Measurements from ENCODE around the gene LRP2. TPM values are rescaled to one million over a fixed set of nuclear protein-coding genes. Genes with fewer than 3 reads are reported as not detected.

The LRP2 gene
- total and polyA plus RNA-seq, 7 donors, result 1.9 TPM; not detected in 6

DNA sequence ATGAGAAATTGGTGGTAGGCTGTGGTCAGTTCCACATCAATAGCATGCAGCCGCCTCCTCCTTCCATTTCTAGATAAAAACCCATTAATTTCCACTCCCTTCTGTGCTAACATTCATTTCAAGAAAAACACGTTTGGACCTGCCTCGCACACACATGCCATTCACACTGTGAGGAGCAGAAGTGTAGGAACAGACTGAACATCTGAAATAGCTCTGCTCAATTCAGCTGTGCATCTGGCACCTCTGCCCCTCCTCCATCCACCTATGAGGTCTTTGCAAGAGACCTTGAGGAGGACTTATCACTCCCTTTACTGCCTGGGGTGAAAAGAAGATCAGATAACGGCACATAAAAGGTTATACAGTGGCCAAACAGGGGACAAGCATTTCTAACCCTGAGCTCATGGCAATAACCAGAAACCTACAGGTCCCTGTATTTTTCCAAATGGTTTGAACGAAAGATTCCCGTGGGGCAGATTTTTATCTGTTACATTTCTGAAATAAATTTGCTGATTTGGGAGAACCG is 30.8 kb upstream of the LRP2 start:
- TF ChIP-seq, protein P1, sequence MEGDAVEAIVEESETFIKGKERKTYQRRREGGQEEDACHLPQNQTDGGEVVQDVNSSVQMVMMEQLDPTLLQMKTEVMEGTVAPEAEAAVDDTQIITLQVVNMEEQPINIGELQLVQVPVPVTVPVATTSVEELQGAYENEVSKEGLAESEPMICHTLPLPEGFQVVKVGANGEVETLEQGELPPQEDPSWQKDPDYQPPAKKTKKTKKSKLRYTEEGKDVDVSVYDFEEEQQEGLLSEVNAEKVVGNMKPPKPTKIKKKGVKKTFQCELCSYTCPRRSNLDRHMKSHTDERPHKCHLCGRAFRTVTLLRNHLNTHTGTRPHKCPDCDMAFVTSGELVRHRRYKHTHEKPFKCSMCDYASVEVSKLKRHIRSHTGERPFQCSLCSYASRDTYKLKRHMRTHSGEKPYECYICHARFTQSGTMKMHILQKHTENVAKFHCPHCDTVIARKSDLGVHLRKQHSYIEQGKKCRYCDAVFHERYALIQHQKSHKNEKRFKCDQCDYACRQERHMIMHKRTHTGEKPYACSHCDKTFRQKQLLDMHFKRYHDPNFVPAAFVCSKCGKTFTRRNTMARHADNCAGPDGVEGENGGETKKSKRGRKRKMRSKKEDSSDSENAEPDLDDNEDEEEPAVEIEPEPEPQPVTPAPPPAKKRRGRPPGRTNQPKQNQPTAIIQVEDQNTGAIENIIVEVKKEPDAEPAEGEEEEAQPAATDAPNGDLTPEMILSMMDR (IDR thresholded peaks at IDR 0.05), result no peak
- no peak for TF ChIP-seq POLR2AphosphoS5 (IDR thresholded peaks at IDR 0.05)
- TF ChIP-seq EP300 (IDR thresholded peaks at IDR 0.05), result no peak
- no peak for TF ChIP-seq POLR2A (IDR thresholded peaks at IDR 0.05)
- no peaks in the 10 kb centered on the region for H3K9me3 ChIP-seq
- H3K27ac ChIP-seq, result no peak overlapping the region
- no peaks in the 10 kb centered on the region for H3K4me1 ChIP-seq
- no peaks in the 10 kb centered on the region for H3K36me3 ChIP-seq
- H3K4me3 ChIP-seq, result no peak overlapping the region
- WGBS, 2 donors, result 30 to 53% methylated on average over 7 of the region's 7 CpGs
- H3K27me3 ChIP-seq, result no peaks in the 10 kb centered on the region
- intact Hi-C loops (cut with DNase I), result no loop called here
- no peak for DNase-seq

- TF ChIP-seq POLR2A (IDR thresholded peaks at IDR 0.05) (no peak), POLR2AphosphoS5 (IDR thresholded peaks at IDR 0.05) (no peak), EP300 (IDR thresholded peaks at IDR 0.05) (no peak)
- TF ChIP-seq, protein P1 (IDR thresholded peaks at IDR 0.05), result no peak
- Histone ChIP-seq H3K4me3 (no peak overlapping the region), H3K36me3 (no peaks in the 10 kb centered on the region), H3K27me3 (no peaks in the 10 kb centered on the region), H3K9me3 (no peaks in the 10 kb centered on the region), H3K4me1 (no peaks in the 10 kb centered on the region), H3K27ac (no peak overlapping the region)
- 37 to 75% methylated on average over 1 of the region's 1 CpG for WGBS, 2 donors
- intact Hi-C loops (cut with DNase I), result no loop called here
- no peak for DNase-seq
These were observed 28.9 kb upstream of the LRP2 start for GRCh38 chr2:169391236-169391635.

DNA sequence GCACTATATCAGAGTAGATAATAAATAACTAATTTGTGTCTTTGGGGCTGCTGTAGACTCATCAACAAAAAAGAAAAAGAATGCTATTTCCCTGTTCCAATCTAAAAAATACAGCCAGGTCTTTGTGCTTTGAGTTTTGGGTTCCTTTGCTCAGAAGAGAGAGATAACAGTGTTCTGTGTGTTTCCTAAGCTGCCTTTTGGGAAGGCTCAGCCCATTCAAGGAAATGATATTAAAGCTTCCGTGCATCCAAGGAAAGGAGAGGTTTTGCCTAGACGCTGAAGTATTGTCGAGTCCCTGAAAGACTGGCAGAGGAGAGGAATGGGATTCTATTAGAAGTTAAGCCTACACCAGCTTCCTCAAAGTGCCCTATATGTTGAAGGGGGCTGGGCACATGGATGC is 25.8 kb upstream of the LRP2 start:
- Histone ChIP-seq H3K4me3 (no peak overlapping the region), H3K27me3 (no peaks in the 10 kb centered on the region), H3K36me3 (no peaks in the 10 kb centered on the region), H3K9me3 (no peaks in the 10 kb centered on the region), H3K27ac (no peak overlapping the region), H3K4me1 (no peaks in the 10 kb centered on the region)
- DNase-seq, result no peak
- 62 to 78% methylated on average over 3 of the region's 3 CpGs for WGBS, 2 donors
- intact Hi-C loops (cut with DNase I), result no loop called here
- TF ChIP-seq EP300 (IDR thresholded peaks at IDR 0.05) (no peak), POLR2A (IDR thresholded peaks at IDR 0.05) (no peak), POLR2AphosphoS5 (IDR thresholded peaks at IDR 0.05) (no peak)
- TF ChIP-seq, protein P1 (IDR thresholded peaks at IDR 0.05), result no peak

DNA sequence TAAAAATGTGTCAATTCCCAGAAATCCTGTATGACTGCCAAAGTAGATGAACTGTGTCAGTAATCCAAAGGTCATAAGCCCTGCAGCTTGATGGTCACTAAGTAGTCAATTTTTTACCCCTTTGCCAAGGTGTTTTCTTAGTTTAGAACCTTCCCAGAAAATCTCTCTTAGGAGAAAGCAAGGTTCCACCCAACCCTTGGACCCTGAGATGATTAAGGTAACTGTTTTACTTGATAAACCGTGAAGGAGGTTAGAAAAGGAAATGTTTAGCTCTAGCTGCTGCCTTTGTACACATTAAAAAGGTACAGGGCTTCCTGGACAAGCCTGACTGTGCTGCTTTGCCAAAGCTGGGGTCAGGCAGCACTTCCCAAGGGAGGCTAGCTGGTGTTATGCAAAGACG is 24.4 kb upstream of the LRP2 start:
- H3K27ac ChIP-seq, result no peak overlapping the region
- TF ChIP-seq EP300 (IDR thresholded peaks at IDR 0.05), result no peak
- TF ChIP-seq POLR2AphosphoS5 (IDR thresholded peaks at IDR 0.05), result no peak
- TF ChIP-seq, protein P1 (IDR thresholded peaks at IDR 0.05), result no peak
- no peak for TF ChIP-seq POLR2A (IDR thresholded peaks at IDR 0.05)
- no peak overlapping the region for H3K4me3 ChIP-seq
- H3K36me3 ChIP-seq, result no peaks in the 10 kb centered on the region
- no peaks in the 10 kb centered on the region for H3K27me3 ChIP-seq
- H3K9me3 ChIP-seq, result no peaks in the 10 kb centered on the region
- 26 to 46% methylated on average over 2 of the region's 2 CpGs for WGBS, 2 donors
- intact Hi-C loops (cut with DNase I), result no loop called here
- DNase-seq, result no peak
- no peaks in the 10 kb centered on the region for H3K4me1 ChIP-seq

DNA sequence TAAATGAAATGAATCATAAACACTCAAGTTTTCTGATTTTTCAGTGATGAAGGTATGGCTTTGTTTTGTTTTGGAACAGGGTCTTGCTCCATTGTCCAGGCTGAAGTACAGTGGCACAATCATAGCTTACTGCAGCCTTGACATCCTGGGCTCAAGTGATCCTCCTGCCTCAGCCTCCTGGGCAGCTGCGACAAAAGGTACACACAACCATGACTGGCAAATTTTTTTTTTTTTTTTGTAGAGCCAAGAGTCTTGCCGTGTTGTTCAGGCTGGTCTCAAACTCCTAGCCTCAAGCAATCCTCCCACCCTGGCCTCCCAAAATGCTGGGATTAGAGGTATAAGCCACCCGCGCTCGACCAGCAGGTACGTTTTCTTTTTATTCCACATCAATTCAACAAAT is 22.5 kb upstream of the LRP2 start:
- intact Hi-C loops (cut with DNase I), result no loop called here
- TF ChIP-seq, protein P1 (IDR thresholded peaks at IDR 0.05), result no peak
- TF ChIP-seq POLR2AphosphoS5 (IDR thresholded peaks at IDR 0.05) (no peak), EP300 (IDR thresholded peaks at IDR 0.05) (no peak), POLR2A (IDR thresholded peaks at IDR 0.05) (no peak)
- no peak for DNase-seq
- Histone ChIP-seq H3K36me3 (no peaks in the 10 kb centered on the region), H3K27me3 (no peaks in the 10 kb centered on the region), H3K27ac (no peak overlapping the region), H3K9me3 (no peaks in the 10 kb centered on the region), H3K4me3 (no peak overlapping the region), H3K4me1 (no peaks in the 10 kb centered on the region)
- WGBS, 2 donors, result 93 to 95% methylated on average over 6 of the region's 6 CpGs
